Nephron (organoid): ENCODE data around the gene EML1.

Source experiments
- H3K27ac Mint-ChIP-seq, 3 experiments: 2 replicates each; pipeline ENCODE4 v1.8.0; 2020; ENCODE audit warnings: mixed read lengths in 3 of 3, mild to moderate bottlenecking in 2 of 3, moderate library complexity in 1 of 3
- H3K27me3 Mint-ChIP-seq: 2 replicates; pipeline ENCODE4 v1.8.0; 2021; ENCODE audit warnings: low read depth, mild to moderate bottlenecking, moderate library complexity, mixed read lengths
- H3K36me3 Mint-ChIP-seq: 2 replicates; pipeline ENCODE4 v1.8.0; 2020; ENCODE audit warnings: low read depth, mixed read lengths
- H3K4me1 Mint-ChIP-seq: 2 replicates; pipeline ENCODE4 v1.8.0; 2020; ENCODE audit warnings: mixed read lengths
- H3K4me3 Mint-ChIP-seq, 3 experiments: 2 replicates each; pipeline ENCODE4 v1.8.0; 2020; ENCODE audit warnings: mild to moderate bottlenecking in 3 of 3, mixed read lengths in 3 of 3, moderate library complexity in 2 of 3
- H3K9me3 Mint-ChIP-seq: 2 replicates; pipeline ENCODE4 v1.8.0; 2020; ENCODE audit warnings: mixed read lengths
- CTCF ChIP-seq, 3 experiments: fragments of 200-600 bp; sonication (generic); IDR thresholded peaks; one replicate each; pipeline ENCODE4 v1.5.0; 2021; ENCODE audit warnings: antibody characterized with exemption in 3 of 3; ENCODE audit not compliant: unreplicated experiment in 3 of 3

The EML1 gene

DNA sequence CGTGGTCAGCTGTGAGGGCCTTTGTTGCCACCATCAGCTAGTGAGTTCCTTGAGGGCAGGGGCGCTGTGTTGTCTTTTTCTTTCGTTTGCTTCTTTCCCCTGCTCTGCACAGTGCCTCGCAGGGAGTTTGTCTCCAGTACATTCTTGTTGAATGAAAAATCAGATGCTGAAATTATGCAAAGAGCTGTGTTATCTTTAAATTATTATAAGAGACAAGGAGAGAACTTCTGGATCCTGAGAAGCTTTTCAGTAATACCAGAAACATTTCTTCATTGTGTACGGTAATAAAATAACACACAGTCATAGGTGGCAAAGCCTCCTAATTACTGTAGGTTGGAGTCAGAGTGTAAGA lies 14.9 kb downstream of the EML1 start:
- Mint-ChIP-seq H3K4me3 (no peak overlapping the region), H3K27ac (peak overlapping the region in 2 of 3 experiments; percentile 16 to 25), H3K36me3 (no peaks in the 10 kb centered on the region), H3K4me1 (peaks cover 32% of the 10 kb centered on the region), H3K27me3 (no peaks in the 10 kb centered on the region), H3K9me3 (no peaks in the 10 kb centered on the region)
- no peak for TF ChIP-seq CTCF (IDR thresholded peaks at IDR 0.05; ENCODE audit: unreplicated experiment in 3 of 3)

DNA sequence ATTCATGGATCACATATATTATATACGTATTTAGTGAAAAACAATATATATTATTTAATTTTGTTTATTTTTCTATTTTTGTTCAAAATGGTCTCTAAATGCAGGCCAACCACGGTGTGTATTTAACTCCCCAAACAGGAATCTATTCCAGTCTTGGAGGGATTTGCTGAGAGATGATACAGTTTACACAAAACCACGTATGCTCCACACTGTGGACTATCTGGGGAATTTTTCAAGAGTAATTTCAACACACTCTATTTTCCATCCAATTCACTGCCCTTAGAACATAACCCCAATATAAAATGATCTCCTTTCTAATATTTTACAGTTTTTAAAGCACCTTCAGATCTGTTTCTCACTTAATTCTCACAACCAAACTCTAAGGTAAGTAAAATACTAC lies 15.3 kb downstream of the EML1 start:
- no peaks in the 10 kb centered on the region for H3K9me3 Mint-ChIP-seq
- peaks cover 28% of the 10 kb centered on the region for H3K4me1 Mint-ChIP-seq
- TF ChIP-seq CTCF (IDR thresholded peaks at IDR 0.05; ENCODE audit: unreplicated experiment in 3 of 3): no peak
- H3K4me3 Mint-ChIP-seq: no peak overlapping the region
- H3K27me3 Mint-ChIP-seq: no peaks in the 10 kb centered on the region
- no peak overlapping the region for H3K27ac Mint-ChIP-seq
- no peaks in the 10 kb centered on the region for H3K36me3 Mint-ChIP-seq

GRCh38 chr14:99809360-99809759 lies 16.1 kb downstream of the EML1 start:
- no peak for TF ChIP-seq CTCF (IDR thresholded peaks at IDR 0.05; ENCODE audit: unreplicated experiment in 3 of 3)
- Mint-ChIP-seq H3K36me3 (no peaks in the 10 kb centered on the region), H3K9me3 (no peaks in the 10 kb centered on the region), H3K4me3 (no peak overlapping the region), H3K27ac (no peak overlapping the region), H3K4me1 (peaks cover 29% of the 10 kb centered on the region), H3K27me3 (no peaks in the 10 kb centered on the region)

- no peaks in the 10 kb centered on the region for H3K9me3 Mint-ChIP-seq
- H3K4me1 Mint-ChIP-seq: peaks cover 33% of the 10 kb centered on the region
- TF ChIP-seq CTCF (IDR thresholded peaks at IDR 0.05; ENCODE audit: unreplicated experiment in 3 of 3): no peak
- H3K27me3 Mint-ChIP-seq: no peaks in the 10 kb centered on the region
- no peak overlapping the region for H3K27ac Mint-ChIP-seq
- no peaks in the 10 kb centered on the region for H3K36me3 Mint-ChIP-seq
- no peak overlapping the region for H3K4me3 Mint-ChIP-seq
Measured at GRCh38 chr14:99809859-99810558, 16.8 kb downstream of the EML1 start.

- Mint-ChIP-seq H3K27ac (no peak overlapping the region), H3K4me3 (no peak overlapping the region), H3K4me1 (peaks cover 37% of the 10 kb centered on the region), H3K9me3 (no peaks in the 10 kb centered on the region), H3K27me3 (no peaks in the 10 kb centered on the region), H3K36me3 (no peaks in the 10 kb centered on the region)
- TF ChIP-seq CTCF (IDR thresholded peaks at IDR 0.05; ENCODE audit: unreplicated experiment in 3 of 3): no peak
Measured at GRCh38 chr14:99810559-99810874, 17.3 kb downstream of the EML1 start.

DNA sequence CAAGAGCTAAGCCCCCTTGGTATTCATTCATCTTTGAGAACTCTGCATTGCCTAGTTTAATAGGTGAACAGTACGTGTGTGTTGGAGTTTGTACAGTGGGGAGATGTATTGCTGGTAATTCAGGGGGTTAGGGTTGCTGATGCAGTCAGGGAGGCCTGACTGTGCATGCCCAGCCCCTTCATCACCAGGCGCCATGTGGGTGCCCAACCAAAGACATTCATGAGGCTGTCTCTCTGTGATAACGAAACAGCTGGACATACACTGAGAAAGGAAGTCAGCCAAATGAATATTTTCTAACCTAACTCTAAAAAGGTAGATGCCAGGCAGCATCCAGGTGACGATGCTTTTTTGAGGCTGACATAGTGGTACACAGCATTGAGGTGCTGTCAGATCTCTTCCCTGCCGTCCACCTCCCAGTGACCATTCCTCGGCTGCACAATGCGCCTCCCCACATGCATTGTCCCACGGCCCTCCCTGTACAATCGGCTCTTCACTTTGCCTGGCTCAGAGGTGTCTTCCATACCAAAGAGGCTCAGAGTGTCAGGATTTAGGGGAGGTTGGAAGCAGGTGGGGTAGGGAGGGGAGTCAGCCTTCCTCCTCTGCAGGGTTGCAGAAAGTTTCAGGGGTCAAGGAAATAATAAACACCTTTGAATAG lies 19.0 kb downstream of the EML1 start:
- Mint-ChIP-seq H3K4me3 (no peak overlapping the region), H3K9me3 (no peaks in the 10 kb centered on the region), H3K36me3 (no peaks in the 10 kb centered on the region), H3K27ac (no peak overlapping the region), H3K27me3 (no peaks in the 10 kb centered on the region), H3K4me1 (peaks cover 35% of the 10 kb centered on the region)
- no peak for TF ChIP-seq CTCF (IDR thresholded peaks at IDR 0.05; ENCODE audit: unreplicated experiment in 3 of 3)
